NCI-H526 treated with DMSO at 0.1 percent for 48 hours (cell line): ENCODE data around the gene FAM200B.

Experiments used
- DNase-seq: peaks from one replicate; lab custom pipeline; 2025; lab: John Stamatoyannopoulos, UW

The FAM200B gene

DNA sequence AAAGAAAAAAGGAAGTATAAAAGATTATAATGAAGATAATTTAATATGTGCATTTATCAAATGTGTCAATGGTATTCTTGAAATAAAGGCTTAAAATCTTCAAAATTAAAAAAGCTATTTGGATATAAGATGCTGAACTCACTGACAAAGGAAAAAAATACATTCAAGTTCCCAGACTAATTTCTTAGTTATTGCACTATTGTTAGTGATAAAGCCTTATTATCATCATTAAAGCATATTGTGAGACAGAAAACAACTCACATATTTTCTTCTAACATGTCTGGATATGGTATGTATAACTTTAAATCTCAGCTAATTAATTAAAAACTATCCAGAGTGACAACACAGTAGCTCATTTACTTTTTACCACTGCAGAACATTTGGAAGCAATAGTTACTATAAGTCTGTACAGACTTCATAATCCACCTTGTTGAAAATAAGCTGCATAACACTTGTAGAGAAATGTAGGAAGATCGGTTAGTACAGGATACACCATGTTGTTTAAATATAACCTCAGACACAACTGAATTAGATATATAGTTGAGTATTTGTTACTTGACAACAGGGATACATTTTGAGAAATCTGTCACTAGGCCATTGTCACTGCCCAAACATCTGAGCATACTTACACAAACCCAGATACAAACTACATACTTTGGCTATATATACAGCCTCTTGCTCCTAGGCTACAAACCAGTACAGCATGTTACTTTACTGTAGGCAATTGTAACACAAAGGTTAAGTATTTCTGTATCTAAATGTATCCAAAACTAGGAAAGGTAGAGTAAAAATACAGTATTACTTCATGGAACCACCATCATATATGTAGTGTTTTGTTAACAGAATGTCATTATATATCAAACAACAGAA is 12.8 kb upstream of the FAM200B start:
- DNase-seq: no peak

DNA sequence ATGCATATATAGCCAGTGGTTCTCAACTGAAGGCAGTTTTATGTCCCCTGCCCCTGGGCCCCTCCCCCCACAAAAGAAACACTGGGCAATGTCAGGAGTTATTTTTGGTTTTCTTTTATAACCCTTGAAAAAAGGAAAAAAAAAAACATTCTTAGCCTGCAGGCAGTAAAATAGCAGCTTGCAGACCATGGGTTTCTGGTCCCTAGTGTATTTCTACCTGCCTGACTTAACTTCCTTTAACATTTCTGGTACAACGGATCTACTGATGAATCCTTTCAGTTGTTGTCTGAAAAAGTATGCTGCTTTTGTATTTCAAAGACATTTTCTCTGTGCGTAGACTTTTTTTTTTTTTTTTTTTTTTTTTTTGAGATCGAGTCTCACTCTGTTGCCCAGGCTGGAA is 11.1 kb upstream of the FAM200B start:
- no peak for DNase-seq

DNA sequence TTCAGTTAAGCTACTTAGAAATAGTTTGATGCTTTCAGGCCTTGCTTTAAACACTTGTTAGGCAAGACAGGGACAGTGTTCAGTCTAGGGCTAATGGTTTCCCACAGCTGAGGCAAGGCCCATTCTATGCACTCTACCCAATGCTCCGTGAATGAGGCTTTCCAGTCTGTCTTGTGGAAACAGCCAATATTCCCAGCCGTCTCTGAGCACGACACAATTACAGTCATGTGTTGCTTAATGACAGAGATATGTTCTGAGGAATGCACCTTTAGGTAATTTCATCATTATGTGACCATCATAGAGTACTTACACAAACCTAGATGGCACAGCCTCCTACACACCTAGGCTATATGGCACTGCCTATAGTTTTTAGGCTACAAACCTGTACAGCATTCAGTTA is 9.5 kb upstream of the FAM200B start:
- DNase-seq: no peak

DNA sequence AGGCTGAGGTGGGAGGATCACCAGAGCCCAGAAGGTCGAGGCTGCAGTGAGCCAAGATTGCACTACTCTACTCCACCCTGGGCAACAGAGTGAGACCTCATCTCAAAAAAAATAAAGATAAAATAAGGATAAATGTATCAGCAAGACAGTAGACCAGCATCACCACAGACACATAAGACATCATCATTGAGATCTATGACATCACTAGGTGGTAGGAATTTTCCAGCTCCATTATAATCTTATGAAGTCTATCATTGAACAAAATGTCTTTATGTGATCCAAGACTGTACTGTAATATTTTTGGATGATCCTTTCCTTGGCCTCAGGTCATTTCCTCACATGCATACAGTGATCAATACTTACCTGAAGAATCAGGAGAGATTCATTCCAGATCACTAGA is 8.3 kb upstream of the FAM200B start:
- no peak for DNase-seq

DNA sequence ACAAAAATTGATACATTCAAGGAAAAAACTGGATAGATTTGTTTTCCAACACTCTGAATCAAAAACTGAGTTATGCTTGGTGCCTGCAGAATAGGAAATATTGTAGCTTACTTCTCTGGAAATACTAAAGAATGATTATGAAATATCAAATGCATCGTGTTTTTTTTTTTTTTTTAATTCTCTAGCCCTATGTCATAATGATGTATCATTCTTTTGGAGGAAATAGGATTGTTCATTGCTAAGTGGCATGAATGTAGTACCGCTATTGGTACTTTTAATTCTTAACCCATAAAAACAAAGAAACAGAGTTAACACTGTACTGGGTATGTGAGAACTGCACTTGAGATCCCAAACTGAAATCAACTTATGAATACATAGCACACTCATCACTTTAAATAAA is 7.6 kb upstream of the FAM200B start:
- no peak for DNase-seq

DNA sequence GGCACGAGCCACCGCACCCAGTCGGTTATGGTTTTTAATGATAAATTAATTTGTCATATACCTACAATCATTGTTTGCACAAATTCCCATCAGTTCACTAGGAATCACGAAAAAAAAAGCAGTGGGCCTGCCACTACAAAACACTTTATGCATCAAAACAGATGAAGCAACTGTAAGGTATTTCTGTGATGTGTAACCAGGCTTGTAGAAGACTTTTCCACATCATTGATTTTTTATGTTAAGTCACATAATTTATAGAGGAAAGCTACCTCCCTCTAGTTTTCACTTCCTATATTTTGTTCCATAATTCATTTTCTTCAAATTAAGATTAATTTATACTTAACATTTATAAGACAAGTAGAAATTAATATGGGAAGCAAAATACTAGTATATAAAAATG is 6.7 kb upstream of the FAM200B start:
- no peak for DNase-seq

DNA sequence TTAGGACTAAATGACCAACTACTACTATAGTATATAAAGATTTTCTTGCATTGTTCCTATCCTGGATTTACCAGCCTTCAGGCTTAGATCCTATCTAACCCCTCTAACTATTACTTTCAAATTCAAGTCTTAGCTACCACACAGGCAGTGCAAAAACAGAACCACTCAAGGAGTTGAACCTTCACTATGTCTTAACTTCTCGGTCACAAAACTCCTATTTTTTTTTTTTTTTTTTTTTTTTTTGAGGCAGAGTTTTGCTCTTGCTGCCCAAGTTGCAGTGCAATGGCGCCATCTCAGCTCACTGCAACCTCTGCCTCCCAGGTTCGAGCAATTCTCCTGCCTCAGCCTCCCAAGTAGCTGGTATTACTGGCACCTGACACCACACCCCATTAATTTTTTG is 6.3 kb upstream of the FAM200B start:
- no peak for DNase-seq

DNA sequence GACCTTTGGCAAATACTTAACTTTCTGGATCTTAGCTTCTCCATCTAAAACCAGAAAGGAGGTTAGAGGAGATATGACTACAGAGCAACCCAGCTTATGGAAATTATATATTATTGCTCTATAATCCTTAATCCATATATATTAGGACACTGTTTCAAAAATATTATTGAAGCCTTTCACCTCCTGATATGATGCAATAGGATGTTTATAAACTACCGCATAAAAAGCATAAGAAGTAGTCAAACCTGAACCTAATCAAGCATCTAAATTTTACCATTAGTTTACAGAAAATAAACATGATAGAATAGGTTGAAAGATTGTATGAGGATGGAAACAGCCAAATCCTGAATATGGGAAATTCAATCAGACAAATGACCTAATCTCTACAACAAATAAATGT is 5.6 kb upstream of the FAM200B start:
- no peak for DNase-seq

DNA sequence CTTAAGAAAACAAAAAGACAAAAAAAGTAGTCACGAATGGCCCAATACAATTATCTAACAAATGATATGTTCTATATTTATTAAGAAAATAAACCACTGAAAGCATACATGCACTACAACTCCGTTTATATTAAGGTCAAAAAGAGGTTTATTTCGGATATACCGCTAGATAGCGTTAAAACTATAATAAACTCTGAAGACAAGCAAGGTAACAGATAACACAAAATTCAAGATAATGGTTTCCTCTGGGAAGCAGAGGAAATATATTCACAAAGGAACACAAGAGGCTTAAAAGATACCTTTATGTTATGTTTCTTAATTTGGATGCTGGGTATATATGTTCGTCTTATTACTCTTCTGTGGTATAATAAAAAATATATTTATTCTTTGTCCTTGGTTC is 4.7 kb upstream of the FAM200B start:
- no peak for DNase-seq

DNA sequence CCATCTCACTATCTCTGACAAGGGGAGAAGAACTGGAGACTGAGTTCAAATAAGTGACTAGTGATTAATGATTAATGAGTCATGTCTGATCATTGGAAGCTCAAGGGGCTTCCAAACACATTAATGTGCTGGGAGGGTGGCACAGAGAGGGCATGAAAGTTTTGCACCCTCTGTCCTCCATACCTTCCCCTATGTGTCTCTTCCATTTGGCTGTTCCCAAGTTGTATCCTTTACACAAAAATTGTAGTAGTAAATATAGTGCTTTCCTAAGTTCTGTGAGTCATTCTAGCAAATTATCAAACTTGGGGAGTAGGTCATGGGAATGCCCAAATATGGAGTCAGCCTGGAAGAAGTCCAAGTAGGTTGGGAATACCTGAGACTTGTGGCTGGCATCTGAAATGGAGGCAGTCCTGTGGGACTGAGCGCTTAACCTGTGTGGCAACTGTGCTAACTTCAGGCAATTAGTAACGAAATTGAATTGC is 4.1 kb upstream of the FAM200B start:
- DNase-seq: no peak

DNA sequence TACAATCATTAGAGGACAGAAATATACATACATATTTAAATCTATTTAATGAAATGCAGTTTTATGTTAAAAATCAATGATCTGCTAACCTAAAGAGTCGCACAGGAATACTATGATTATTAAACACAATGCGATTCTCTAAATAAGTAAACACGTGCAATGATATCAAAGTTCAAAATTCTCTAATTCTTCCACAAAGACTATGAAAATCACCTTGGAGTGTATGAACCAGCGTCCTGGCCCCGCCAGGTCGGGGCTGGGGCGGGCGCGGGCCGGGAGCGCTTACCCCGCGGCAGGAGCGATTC is 608 bp upstream of the FAM200B start:
- DNase-seq: no peak

DNA sequence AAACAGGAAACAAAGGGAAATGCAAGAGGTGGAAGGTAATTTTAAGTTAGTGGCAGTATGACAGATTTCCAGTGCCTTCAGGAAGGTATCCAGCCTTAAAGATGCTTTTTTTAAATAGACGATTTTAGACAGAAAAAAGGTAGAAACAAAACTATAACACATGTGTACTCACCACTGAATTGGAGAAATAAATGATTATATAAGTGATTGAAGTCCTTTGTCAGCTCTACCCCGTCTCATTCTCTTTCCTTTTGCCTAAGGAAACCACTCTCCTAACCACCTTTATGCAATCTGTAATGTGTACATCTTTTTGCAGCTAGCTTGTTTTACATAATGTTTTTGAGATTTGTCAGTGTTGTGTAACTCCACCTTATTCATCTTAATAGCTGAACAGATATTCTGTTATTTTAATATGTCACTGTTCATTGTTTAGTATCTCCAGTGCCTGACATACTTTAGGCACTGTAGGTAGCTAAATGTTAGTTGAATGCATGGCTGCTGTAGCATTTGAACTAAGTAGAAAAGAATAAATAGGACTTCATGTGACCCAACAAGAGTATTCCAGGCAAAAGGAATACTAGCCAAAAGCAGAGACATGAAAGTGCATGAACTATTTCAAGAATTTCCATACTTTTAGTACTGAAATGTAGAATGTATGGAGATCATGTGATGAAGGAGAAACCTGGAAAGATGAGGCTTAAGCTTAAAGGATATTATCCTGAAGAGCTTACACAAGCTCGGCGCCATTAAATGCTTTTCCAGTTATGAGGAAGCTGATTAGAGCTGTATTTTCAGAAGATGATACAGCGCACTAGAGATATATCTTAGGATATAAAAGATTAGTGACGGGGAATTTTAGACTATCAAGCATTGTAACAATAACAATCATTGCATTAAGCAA is 865 bp downstream of the FAM200B start:
- DNase-seq: no peak

DNA sequence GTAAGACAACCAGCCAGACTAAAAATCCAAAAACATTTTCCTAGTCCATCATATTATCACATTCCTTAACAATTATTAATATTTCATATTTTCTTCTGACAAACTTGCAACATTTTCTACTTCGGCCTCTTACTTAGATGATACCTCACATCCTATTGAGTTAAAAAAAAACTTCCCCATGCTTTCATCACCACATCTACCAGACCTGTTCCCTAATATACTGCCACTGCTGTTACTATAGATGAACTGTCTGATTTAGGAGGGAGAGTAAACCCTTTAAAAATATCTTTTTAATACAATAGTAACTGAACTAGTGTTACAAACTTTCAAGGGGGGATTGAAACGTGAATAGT is 1.5 kb downstream of the FAM200B start:
- DNase-seq: no peak

DNA sequence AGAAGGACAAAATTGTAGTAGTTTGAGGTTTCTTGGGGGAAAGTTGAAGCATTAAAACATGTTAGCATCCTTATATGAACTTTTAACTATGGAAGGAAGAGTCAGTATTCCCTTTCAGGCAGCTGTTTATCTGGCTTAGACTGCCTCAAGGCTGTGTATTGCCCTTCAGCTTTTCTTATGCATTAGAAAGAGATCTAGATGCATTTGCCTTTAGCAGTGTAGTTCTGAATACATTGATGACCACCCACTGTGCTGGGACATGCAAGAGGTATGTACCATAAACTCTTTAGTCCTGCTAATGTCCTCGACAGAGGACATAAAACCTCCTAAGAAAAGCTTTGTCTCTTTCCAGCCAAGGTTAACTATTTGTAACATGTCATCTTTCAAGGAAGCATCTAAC is 2.9 kb downstream of the FAM200B start:
- no peak for DNase-seq

DNA sequence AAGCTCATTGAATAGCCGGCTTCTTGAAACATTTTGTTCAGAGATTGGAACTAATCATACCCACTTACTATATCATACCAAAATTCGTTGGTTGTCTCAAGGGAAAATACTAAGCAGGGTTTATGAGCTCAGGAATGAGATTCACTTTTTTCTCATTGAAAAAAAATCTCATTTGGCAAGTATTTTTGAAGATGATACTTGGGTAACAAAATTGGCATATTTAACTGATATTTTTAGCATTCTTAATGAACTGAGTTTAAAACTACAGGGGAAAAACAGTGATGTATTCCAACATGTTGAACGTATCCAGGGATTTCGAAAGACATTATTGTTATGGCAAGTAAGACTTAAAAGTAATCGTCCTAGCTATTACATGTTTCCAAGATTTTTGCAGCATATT is 6.4 kb downstream of the FAM200B start:
- DNase-seq: no peak

DNA sequence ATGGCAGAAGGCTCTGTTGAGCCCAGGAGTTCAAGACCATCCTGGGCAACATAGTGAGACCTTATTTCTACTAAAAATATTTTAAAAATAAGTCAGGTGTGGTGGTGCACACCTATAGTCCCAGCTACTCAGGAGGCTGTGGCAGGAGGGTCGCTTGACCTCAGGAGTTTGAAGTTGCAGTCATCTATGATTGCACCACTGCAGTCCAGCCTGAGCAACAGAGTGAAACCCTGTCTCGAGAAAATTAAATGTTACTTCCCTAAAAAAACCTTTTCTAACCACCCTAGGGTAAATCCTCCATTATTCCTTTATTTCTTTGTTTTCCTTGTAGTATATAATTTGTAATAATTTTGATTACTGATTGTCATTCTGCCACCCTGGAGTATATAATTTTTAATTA is 7.9 kb downstream of the FAM200B start:
- DNase-seq: no peak

DNA sequence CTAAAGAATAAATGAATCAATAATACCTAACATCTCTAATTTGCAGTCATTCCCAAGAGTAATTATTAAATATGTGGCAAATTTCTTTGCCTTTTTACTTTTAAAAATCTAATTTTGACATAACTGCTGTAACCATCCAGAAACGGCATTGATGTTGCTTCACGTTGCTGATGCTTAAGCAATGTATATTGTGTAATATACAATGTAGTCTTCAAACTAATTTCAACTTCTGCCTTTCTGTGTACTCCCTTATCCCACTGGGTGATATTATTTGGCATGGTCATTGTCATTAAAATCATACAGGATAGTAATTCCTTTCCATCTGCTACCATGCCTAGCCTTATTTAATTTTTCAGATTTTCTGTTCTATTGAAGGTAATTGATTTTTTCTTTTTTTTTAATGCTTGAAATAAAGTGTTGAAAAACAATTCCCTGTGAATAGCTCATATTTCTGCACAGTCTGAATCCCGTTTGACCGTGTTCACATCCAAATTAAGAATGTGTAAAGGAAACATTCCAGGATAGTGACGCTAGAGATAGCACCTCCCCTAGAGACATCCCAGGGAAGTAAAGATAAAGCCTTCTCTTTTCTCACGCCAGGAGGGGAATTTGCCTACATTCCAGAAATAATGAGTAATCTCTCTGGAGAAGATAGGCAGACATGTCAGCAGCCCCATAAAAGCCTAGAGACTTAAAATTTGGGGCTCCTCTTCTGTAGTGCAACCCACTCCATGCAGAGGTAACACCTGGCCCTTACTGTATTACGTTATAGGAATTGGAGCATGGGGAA is 8.6 kb downstream of the FAM200B start:
- DNase-seq: no peak

DNA sequence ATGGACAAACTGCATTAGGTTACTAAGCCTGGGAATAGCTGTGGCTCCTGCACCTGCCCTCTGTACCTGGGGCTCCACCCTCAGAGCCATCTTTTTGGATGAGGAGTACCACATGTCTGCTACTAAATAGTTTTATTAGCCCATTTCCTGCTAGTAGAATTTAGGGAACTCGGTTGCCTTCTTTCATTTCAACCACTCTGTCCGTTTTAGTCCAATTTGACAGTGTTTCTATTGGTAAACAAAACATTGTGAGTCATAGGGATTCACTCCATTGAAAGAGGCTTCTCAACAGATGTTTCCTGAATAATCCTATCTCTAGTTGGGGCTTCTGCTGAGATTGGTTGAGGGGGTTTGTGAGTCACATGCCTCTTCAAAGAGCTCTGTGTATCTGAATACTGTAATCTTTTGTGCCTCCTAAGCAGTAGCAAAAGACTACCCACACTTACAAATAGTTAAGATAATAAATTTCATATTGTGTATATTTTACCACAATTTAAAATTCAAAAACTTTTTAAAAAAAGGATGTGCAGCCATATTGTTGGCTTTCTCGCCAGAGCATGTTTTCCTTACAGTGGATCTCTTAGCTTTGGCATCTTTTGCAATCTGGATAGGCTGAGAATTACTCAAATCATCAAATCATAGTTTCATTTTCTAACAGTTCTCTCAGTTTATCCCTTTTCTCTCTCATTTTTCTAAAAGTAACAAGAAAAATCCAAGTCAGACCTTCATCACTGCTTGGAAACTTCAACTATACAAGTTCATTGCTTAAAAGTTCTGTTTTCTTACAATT is 9.9 kb downstream of the FAM200B start:
- no peak for DNase-seq

DNA sequence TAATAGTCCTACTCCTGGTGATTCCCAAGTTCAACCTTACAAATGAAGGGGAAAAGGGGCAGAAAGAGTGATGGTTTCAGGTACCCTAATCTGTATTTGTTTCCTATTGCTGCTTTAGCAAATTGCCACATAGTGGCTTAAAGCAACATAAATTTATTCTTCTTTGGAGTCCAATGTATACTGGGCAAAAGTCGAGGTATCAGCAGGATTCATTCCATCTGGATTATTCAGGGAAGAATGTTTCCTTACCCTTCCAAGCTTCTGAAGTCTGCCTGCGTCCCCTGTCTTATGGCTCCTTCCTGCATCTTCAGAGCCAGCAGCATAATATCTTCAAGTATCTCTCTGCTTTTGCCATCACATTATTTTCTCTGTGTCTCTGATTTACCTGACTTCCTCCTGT is 11.0 kb downstream of the FAM200B start:
- no peak for DNase-seq

DNA sequence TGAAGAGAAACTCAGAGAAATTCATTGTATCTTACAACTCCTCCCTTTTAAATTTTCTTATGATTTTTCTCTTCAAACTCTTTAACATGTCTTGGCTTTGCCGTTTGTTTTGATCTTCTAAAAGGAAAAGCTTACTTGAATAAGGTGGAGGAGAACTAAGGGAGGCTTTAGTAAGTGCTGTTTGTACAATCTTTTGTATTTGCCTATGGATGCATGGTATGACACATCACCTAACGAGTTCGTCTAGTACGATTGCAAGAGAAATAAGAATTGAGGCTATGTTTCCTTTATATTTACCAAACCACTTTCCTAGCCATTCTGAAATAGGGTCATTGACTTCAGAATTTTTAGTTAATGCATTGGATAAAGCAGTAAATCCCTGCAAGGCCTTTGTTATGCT is 12.8 kb downstream of the FAM200B start:
- DNase-seq: no peak

DNA sequence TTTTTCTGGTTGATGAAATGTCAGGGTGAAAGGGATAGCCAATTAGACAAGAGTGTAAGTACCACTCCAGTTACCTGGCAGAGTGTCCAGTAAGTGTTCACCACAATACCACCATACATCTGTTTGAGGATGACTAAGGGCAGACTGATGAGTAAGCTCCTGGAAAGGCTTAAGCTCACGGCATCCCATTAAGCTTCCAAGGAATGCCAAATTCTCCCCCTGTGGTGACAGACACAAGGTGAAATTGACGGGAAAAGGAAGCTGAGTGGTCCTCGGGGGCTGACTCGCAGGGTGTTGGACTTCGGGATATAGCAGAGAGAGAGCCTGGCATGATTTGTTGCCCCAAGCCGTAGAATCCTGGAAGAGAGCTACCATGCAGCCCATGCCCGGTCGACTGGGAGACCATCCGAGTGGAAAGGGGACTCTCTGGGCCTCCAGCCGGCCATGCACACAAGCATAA is 13.6 kb downstream of the FAM200B start:
- no peak for DNase-seq

DNA sequence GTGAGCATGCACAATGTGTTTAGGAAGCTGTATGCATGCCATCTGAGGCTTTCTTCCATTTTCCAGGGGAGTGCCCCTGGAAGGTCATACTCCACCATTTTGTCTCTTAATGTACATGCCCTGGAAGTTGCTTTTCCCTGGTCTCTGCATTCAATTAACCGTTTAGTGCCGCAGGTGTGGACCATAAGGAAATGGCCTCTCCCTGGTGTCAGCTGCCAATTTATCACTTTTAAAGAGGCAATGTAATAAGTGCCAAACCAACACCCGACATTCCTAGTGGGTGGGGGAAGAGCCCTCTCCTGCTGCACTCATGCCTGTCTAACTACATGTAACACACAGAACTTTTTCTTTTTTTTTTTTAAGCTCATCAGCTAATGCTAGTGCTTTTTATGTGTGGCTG is 14.1 kb downstream of the FAM200B start:
- DNase-seq: no peak
